ENCODE data around the gene GREB1L.

Gene GREB1L

GRCh38 chr18:21490748-21491147 is 248.7 kb downstream of the GREB1L start:
- no peak for DNase-seq

GRCh38 chr18:21496277-21496835 is 254.3 kb downstream of the GREB1L start:
- DNase-seq: peak; percentile 8

GRCh38 chr18:21499997-21500396 is 258.0 kb downstream of the GREB1L start:
- no peak for DNase-seq

- DNase-seq: no peak
These were observed 260.6 kb downstream of the GREB1L start for GRCh38 chr18:21502661-21503060.

- no peak for DNase-seq
These were observed 266.1 kb downstream of the GREB1L start for GRCh38 chr18:21507913-21508701.

GRCh38 chr18:21509062-21509461 is 267.0 kb downstream of the GREB1L start:
- DNase-seq: no peak

GRCh38 chr18:21513292-21513691 is 271.3 kb downstream of the GREB1L start:
- DNase-seq: no peak

GRCh38 chr18:21513741-21514140 is 271.7 kb downstream of the GREB1L start:
- no peak for DNase-seq

- no peak for DNase-seq
These were observed 280.5 kb downstream of the GREB1L start for GRCh38 chr18:21522530-21522929.

GRCh38 chr18:21525916-21526315 is 283.9 kb downstream of the GREB1L start:
- no peak for DNase-seq

- DNase-seq: no peak
These were observed 284.4 kb downstream of the GREB1L start for GRCh38 chr18:21526463-21526862.

- no peak for DNase-seq
These were observed 292.3 kb downstream of the GREB1L start for GRCh38 chr18:21534327-21534726.

GRCh38 chr18:21538230-21538629 is 296.2 kb downstream of the GREB1L start:
- DNase-seq: no peak

- no peak for DNase-seq
These were observed 304.4 kb downstream of the GREB1L start for GRCh38 chr18:21546423-21546822.

GRCh38 chr18:21548647-21549046 is 306.6 kb downstream of the GREB1L start:
- no peak for DNase-seq

GRCh38 chr18:21550510-21550970 is 308.5 kb downstream of the GREB1L start:
- DNase-seq: no peak

- no peak for DNase-seq
These were observed 315.7 kb downstream of the GREB1L start for GRCh38 chr18:21557607-21558253.

- DNase-seq: no peak
These were observed 317.2 kb downstream of the GREB1L start for GRCh38 chr18:21559195-21559594.

- no peak for DNase-seq
These were observed 329.7 kb downstream of the GREB1L start for GRCh38 chr18:21571772-21572171.

Data from NCI-H2227 treated with DMSO at 0.1 percent for 48 hours (cell line).